ENCODE measurements around the gene RNASE8. TPM values are rescaled to one million over a fixed set of nuclear protein-coding genes. Genes with fewer than 3 reads are reported as not detected.
A peak's percentile ranks its signal among the peaks of the same experiment; 100 is the strongest.

The RNASE8 gene
- total RNA-seq, 1 experiment from 2014 or later, result not detected

DNA sequence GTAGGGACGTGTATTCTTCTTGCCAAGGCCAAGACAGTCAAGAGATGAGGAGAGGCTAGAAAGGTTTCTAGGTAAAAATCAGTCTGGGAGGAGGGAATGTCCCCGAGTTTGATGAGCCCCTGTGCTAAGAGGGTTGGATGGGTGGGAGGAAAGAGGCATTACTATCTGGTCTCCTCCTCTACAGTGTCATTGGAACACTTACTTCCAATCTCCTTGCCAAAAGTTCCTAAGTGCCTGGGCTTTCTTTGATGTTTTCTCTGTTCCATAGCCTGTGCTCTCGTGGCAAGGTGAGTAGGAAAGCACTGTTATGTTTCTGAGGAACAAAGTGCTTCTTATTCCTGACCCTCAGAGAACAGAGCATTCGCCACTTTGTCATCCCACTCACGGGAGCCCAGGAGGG, 22.9 kb upstream of the RNASE8 start, which contains the start of gene RNASE13:
Gene RNASE13 (minus strand): TSS at position 101 of the 400 bp plus-strand sequence. CDS start 519 bp downstream, outside the sequence.
- H3K4me2 ChIP-seq (ENCODE audit: low read length), result no peak within 1 kb of the TSS
- H3K9me3 ChIP-seq (ENCODE audit: low read length), result no peaks in the 10 kb centered on the region
- H2AFZ ChIP-seq (ENCODE audit: low read length), result no peak within 1 kb of the TSS
- H4K20me1 ChIP-seq (ENCODE audit: low read length), result no peaks in the 10 kb centered on the region
- no peak within 1 kb of the TSS for H3K9ac ChIP-seq (ENCODE audit: low read length)
- peaks cover 85% of the 10 kb centered on the region for H3K27me3 ChIP-seq (ENCODE audit: low read length)
- H3F3A ChIP-seq (ENCODE audit: low read length, unreplicated experiment), result no peaks in the 10 kb centered on the region
- H3K4me3 ChIP-seq (ENCODE audit: low read length), result no peak within 1 kb of the TSS
- DNase-seq, result no peak
- no peaks in the 10 kb centered on the region for H3K4me1 ChIP-seq (ENCODE audit: insufficient read depth, low read length)
- no peaks in the 10 kb centered on the region for H3K9me2 ChIP-seq (replicated peaks; ENCODE audit: low read length)
- H3K36me3 ChIP-seq (ENCODE audit: low read depth, low read length), result no peaks in the 10 kb centered on the region
- no peak for ATAC-seq
- no peak within 1 kb of the TSS for H3K27ac ChIP-seq (ENCODE audit: low read length)
- H3K79me2 ChIP-seq (ENCODE audit: low read length), result no peaks in the 10 kb centered on the region
- intact Hi-C loops (cut with micrococcal nuclease), result no loop called here
- no peak for TF ChIP-seq EZH2phosphoT487 (IDR thresholded peaks at IDR 0.05; ENCODE audit: borderline replicate concordance, low read length)
- no peak for TF ChIP-seq EZH2 (IDR thresholded peaks at IDR 0.05; ENCODE audit: low read length, unreplicated experiment)
- TF ChIP-seq, protein P1, sequence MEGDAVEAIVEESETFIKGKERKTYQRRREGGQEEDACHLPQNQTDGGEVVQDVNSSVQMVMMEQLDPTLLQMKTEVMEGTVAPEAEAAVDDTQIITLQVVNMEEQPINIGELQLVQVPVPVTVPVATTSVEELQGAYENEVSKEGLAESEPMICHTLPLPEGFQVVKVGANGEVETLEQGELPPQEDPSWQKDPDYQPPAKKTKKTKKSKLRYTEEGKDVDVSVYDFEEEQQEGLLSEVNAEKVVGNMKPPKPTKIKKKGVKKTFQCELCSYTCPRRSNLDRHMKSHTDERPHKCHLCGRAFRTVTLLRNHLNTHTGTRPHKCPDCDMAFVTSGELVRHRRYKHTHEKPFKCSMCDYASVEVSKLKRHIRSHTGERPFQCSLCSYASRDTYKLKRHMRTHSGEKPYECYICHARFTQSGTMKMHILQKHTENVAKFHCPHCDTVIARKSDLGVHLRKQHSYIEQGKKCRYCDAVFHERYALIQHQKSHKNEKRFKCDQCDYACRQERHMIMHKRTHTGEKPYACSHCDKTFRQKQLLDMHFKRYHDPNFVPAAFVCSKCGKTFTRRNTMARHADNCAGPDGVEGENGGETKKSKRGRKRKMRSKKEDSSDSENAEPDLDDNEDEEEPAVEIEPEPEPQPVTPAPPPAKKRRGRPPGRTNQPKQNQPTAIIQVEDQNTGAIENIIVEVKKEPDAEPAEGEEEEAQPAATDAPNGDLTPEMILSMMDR (conservative IDR thresholded peaks at IDR 0.05; ENCODE audit: low read depth, low read length), result no peak
- ChIA-PET CTCF (no interaction called here), POLR2A (ENCODE audit: unreplicated experiment) (no interaction called here)
- BruUV-seq (replicated peaks), result no TSS peak

DNA sequence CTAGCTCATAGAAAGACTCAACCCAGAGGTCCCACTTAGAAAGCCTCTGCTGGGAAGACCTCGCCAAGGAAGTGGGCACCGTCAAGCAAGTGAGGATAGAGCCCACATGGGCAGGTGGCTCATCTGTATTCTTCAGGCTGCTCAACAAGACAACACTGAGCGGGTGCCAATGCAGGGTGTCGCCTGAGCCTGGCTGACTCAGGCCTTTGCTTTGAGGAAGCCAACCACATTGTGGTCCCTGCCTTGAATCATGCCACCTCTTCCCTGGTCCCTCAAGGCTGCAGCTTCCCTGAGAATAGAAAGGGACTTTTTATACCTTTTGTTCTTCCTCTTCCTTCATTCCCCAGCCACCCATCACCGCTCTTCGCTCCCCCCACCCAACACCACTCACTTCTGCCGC, 20.9 kb upstream of the RNASE8 start:
- TF ChIP-seq EZH2 (IDR thresholded peaks at IDR 0.05; ENCODE audit: low read length, unreplicated experiment), result no peak
- TF ChIP-seq EZH2phosphoT487 (IDR thresholded peaks at IDR 0.05; ENCODE audit: borderline replicate concordance, low read length), result no peak
- TF ChIP-seq, protein P1 (conservative IDR thresholded peaks at IDR 0.05; ENCODE audit: low read depth, low read length), result no peak
- ChIA-PET CTCF (no interaction called here), POLR2A (ENCODE audit: unreplicated experiment) (interaction anchor here (0.6 kb wide), 1 partner anchor 1218 kb away, joined by 4 read pairs; no protein-coding TSS in a partner anchor)
- intact Hi-C loops (cut with micrococcal nuclease), result no loop called here
- Histone ChIP-seq H3K36me3 (ENCODE audit: low read depth, low read length) (no peaks in the 10 kb centered on the region), H4K20me1 (ENCODE audit: low read length) (no peaks in the 10 kb centered on the region), H3K27ac (ENCODE audit: low read length) (no peak overlapping the region), H3K27me3 (ENCODE audit: low read length) (peaks cover 65% of the 10 kb centered on the region), H3K9me3 (ENCODE audit: low read length) (no peaks in the 10 kb centered on the region), H3K9ac (ENCODE audit: low read length) (no peak overlapping the region), H2AFZ (ENCODE audit: low read length) (no peak overlapping the region), H3K4me3 (ENCODE audit: low read length) (no peak overlapping the region), H3K79me2 (ENCODE audit: low read length) (no peaks in the 10 kb centered on the region), H3F3A (ENCODE audit: low read length, unreplicated experiment) (no peaks in the 10 kb centered on the region), H3K4me1 (ENCODE audit: insufficient read depth, low read length) (no peaks in the 10 kb centered on the region), H3K4me2 (ENCODE audit: low read length) (no peak overlapping the region), H3K9me2 (replicated peaks; ENCODE audit: low read length) (no peaks in the 10 kb centered on the region)
- no TSS peak for BruUV-seq (replicated peaks)
- DNase-seq, result peak; percentile 32
- no peak for ATAC-seq

DNA sequence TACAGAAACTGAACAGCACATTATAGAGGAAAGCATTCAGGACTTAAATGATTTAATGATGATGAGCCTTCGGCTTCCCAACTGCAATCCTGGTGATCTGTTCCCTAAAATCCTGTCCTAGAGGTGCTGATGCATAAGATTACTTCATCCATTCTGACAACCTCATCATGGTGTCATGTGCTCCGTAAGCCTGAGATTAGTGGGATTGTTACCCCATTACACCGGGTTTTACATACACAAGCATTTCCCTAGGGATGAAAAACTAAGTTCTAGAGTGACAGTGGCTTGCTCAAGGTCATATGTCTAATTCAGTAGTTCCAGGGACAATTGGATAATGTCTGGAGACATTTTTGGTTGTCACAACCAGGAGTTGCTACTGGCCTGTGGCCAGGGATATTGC, 20.5 kb upstream of the RNASE8 start:
- BruUV-seq (replicated peaks), result no TSS peak
- Histone ChIP-seq H3K9ac (ENCODE audit: low read length) (no peak overlapping the region), H3K36me3 (ENCODE audit: low read depth, low read length) (no peaks in the 10 kb centered on the region), H3K9me2 (replicated peaks; ENCODE audit: low read length) (no peaks in the 10 kb centered on the region), H3K27ac (ENCODE audit: low read length) (no peak overlapping the region), H3K9me3 (ENCODE audit: low read length) (no peaks in the 10 kb centered on the region), H2AFZ (ENCODE audit: low read length) (no peak overlapping the region), H3K79me2 (ENCODE audit: low read length) (no peaks in the 10 kb centered on the region), H4K20me1 (ENCODE audit: low read length) (no peaks in the 10 kb centered on the region), H3K4me2 (ENCODE audit: low read length) (no peak overlapping the region), H3K27me3 (ENCODE audit: low read length) (peaks cover 61% of the 10 kb centered on the region), H3K4me3 (ENCODE audit: low read length) (no peak overlapping the region), H3K4me1 (ENCODE audit: insufficient read depth, low read length) (no peaks in the 10 kb centered on the region), H3F3A (ENCODE audit: low read length, unreplicated experiment) (no peaks in the 10 kb centered on the region)
- no peak for ATAC-seq
- no peak for DNase-seq
- ChIA-PET CTCF (no interaction called here), POLR2A (ENCODE audit: unreplicated experiment) (interaction anchor here (0.6 kb wide), 1 partner anchor 1218 kb away, joined by 4 read pairs; no protein-coding TSS in a partner anchor)
- TF ChIP-seq, protein P1 (conservative IDR thresholded peaks at IDR 0.05; ENCODE audit: low read depth, low read length), result no peak
- TF ChIP-seq EZH2 (IDR thresholded peaks at IDR 0.05; ENCODE audit: low read length, unreplicated experiment), result no peak
- TF ChIP-seq EZH2phosphoT487 (IDR thresholded peaks at IDR 0.05; ENCODE audit: borderline replicate concordance, low read length), result no peak
- intact Hi-C loops (cut with micrococcal nuclease), result no loop called here

Measured in PC-3 (cell line).